GM12875 (cell line): ENCODE measurements around the gene PTPRK.

Experiments used
- H3K4me3 ChIP-seq: one replicate; pipeline ENCODE4 v1.5.1; 2011; ENCODE audit warnings: low read depth, low read length, control low read depth
- CTCF ChIP-seq: IDR thresholded peaks from 2 replicates; pipeline ENCODE4 v1.5.1; 2011; ENCODE audit warnings: low read depth, mild to moderate bottlenecking, control low read depth, inconsistent platforms, low read length, moderate library complexity, borderline replicate concordance; ENCODE audit not compliant: insufficient read depth

Gene PTPRK

DNA sequence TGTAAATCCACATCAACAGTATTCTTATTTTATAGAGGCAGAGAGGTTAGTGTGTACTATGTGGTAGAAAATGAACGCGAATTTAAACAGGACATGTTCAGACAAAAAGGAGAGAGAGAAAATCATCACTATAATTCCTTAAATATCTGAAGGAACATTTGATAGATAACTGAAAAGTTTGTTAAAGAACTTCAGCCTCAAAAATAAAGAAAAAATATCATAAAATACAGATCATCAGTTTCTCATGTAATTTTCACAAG, 169.2 kb downstream of the PTPRK start:
- no peak overlapping the region for H3K4me3 ChIP-seq
- no peak for TF ChIP-seq CTCF

DNA sequence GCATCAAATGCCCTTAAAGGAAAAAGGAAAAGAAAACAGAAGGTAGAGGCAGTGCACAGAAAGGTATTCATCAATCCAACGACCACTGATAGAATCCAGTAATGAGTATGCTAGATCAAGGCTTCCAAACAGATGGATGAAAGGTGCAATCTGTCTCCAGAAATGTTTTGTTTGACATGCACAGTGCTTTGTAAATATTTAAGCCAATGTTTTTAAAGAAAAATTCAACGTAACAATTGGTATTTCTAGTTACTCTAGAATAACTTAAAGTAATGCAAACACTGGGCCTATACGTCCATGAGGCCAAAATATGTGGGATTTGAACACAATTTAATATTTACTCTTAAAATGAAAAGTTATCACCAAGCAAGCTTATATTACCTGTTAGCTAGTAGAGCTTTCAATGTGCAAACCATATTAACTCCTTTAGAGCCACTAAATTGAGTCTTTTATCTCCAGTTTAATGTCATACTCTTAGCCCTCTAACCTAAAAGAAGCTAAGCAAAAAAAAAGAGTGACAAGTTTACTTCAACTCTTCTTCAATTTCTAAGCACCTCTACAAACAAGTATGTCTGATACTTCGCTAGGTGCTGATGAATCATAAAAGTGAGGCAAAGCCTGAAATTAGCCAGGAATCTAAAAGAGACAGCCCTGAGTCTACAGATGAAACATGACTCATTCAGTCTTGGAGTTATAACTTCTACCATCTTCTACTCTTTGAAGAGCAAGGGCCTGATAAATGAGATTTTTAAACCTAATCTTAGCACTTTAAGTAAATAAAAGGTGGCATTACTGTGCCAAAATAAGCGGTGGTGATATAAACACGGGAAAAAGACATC, 169.8 kb downstream of the PTPRK start:
- TF ChIP-seq CTCF: no peak
- no peak overlapping the region for H3K4me3 ChIP-seq

DNA sequence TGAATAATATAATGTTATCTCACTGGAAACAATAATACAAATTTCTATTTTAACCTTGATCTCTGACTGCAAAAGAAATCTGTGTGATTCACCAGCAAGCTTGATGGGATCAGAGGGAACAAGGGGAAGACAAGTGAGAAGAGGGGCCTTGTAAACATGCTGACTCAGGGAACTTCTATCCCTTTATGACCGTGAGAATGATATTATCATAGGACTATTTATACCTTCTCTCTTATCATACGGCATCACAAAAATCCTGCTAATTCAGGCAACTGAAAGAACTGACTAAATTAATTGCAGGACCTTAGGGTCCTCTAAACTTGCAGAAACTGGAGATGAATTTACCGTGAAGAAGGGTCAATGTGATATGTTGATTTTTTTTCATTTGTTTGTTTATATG, 173.3 kb downstream of the PTPRK start:
- no peak overlapping the region for H3K4me3 ChIP-seq
- TF ChIP-seq CTCF: no peak

DNA sequence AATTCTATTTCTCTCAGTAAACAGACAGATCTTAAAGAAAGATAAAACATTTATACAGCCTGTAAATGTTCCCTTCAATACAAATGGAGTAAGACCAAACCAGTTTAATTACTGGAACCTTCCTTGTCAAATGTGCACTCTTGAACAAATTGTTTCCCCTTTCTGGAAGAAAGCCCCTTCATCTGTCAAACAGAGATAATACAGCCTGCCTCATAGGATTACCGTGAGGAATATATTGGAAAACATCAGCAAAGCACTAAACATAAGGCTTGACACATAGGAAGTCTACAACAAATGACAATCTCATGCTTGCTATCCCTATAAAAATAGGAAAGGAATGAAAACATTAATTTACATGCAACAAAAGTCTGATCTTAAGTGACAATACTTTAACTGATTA, 173.8 kb downstream of the PTPRK start:
- TF ChIP-seq CTCF: no peak
- no peak overlapping the region for H3K4me3 ChIP-seq

GRCh38 chr6:128345278-128345677, 175.1 kb downstream of the PTPRK start:
- no peak overlapping the region for H3K4me3 ChIP-seq
- TF ChIP-seq CTCF: no peak

- TF ChIP-seq CTCF: no peak
- no peak overlapping the region for H3K4me3 ChIP-seq
These were observed 176.7 kb downstream of the PTPRK start for GRCh38 chr6:128343706-128344105.

- no peak for TF ChIP-seq CTCF
These were observed 180.6 kb downstream of the PTPRK start for GRCh38 chr6:128339635-128340450.

More at GRCh38 chr6:128339635-128340450, 180.6 kb downstream of the PTPRK start:
- H3K4me3 ChIP-seq: no peak overlapping the region
